Measurements from ENCODE around the gene TOMM40. TPM values are rescaled to one million over a fixed set of nuclear protein-coding genes. Genes with fewer than 3 reads are reported as not detected.

TOMM40 gene
- total and polyA plus RNA-seq, 2 of the 13 experiments (the other 11 are each of a cell fraction or from before 2014, with no cell fraction given): 72.0 to 110 TPM

- TF ChIP-seq, protein P1, sequence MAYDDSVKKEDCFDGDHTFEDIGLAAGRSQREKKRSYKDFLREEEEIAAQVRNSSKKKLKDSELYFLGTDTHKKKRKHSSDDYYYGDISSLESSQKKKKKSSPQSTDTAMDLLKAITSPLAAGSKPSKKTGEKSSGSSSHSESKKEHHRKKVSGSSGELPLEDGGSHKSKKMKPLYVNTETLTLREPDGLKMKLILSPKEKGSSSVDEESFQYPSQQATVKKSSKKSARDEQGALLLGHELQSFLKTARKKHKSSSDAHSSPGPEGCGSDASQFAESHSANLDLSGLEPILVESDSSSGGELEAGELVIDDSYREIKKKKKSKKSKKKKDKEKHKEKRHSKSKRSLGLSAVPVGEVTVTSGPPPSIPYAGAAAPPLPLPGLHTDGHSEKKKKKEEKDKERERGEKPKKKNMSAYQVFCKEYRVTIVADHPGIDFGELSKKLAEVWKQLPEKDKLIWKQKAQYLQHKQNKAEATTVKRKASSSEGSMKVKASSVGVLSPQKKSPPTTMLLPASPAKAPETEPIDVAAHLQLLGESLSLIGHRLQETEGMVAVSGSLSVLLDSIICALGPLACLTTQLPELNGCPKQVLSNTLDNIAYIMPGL (CRISPR knock-in tag; IDR thresholded peaks at IDR 0.05; ENCODE audit: borderline replicate concordance in 1 of 2, low read depth in 1 of 2): 0 out of 4 replicates have a peak, but pooled peaks of 1 of the 2 experiments have one; percentile 21
- TF ChIP-seq, protein P2, sequence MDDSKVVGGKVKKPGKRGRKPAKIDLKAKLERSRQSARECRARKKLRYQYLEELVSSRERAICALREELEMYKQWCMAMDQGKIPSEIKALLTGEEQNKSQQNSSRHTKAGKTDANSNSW (CRISPR knock-in tag; IDR thresholded peaks at IDR 0.05; ENCODE audit: borderline replicate concordance): no peak
- TF ChIP-seq ZKSCAN1 (IDR thresholded peaks at IDR 0.05; ENCODE audit: low read length) (no peak), E2F2 (CRISPR knock-in tag; IDR thresholded peaks at IDR 0.05; ENCODE audit: borderline replicate concordance) (no peak), ZNF530 (CRISPR knock-in tag; IDR thresholded peaks at IDR 0.05; ENCODE audit: low read depth) (no peak), PHF5A (CRISPR knock-in tag; IDR thresholded peaks at IDR 0.05; ENCODE audit: low read depth, unreplicated experiment) (no peak), ZNF510 (CRISPR knock-in tag; IDR thresholded peaks at IDR 0.05; ENCODE audit: low read depth) (no peak), RARG (CRISPR knock-in tag; IDR thresholded peaks at IDR 0.05; ENCODE audit: low read depth) (no peak), RELA (CRISPR knock-in tag; IDR thresholded peaks at IDR 0.05) (no peak), ZNF44 (CRISPR knock-in tag; IDR thresholded peaks at IDR 0.05) (no peak), TBX3 (IDR thresholded peaks at IDR 0.05; ENCODE audit: borderline replicate concordance) (no peak), ZNF644 (CRISPR knock-in tag; IDR thresholded peaks at IDR 0.05; ENCODE audit: low read depth) (no peak), NCOA5 (CRISPR knock-in tag; IDR thresholded peaks at IDR 0.05) (no peak), CBX5 (CRISPR knock-in tag; IDR thresholded peaks at IDR 0.05; ENCODE audit: borderline replicate concordance) (no peak), PPARG (CRISPR knock-in tag; conservative IDR thresholded peaks at IDR 0.05) (no peak), HOXD1 (CRISPR knock-in tag; IDR thresholded peaks at IDR 0.05) (no peak), ELF3 (CRISPR knock-in tag; IDR thresholded peaks at IDR 0.05) (no peak), ZNF780A (CRISPR knock-in tag; IDR thresholded peaks at IDR 0.05) (no peak), ZNF549 (CRISPR knock-in tag; IDR thresholded peaks at IDR 0.05) (no peak), JUNB (CRISPR knock-in tag; IDR thresholded peaks at IDR 0.05; ENCODE audit: borderline replicate concordance) (no peak)
- TF ChIP-seq, protein P3, sequence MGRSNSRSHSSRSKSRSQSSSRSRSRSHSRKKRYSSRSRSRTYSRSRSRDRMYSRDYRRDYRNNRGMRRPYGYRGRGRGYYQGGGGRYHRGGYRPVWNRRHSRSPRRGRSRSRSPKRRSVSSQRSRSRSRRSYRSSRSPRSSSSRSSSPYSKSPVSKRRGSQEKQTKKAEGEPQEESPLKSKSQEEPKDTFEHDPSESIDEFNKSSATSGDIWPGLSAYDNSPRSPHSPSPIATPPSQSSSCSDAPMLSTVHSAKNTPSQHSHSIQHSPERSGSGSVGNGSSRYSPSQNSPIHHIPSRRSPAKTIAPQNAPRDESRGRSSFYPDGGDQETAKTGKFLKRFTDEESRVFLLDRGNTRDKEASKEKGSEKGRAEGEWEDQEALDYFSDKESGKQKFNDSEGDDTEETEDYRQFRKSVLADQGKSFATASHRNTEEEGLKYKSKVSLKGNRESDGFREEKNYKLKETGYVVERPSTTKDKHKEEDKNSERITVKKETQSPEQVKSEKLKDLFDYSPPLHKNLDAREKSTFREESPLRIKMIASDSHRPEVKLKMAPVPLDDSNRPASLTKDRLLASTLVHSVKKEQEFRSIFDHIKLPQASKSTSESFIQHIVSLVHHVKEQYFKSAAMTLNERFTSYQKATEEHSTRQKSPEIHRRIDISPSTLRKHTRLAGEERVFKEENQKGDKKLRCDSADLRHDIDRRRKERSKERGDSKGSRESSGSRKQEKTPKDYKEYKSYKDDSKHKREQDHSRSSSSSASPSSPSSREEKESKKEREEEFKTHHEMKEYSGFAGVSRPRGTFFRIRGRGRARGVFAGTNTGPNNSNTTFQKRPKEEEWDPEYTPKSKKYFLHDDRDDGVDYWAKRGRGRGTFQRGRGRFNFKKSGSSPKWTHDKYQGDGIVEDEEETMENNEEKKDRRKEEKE (IDR thresholded peaks at IDR 0.05): no peak
- TF ChIP-seq, protein P4, sequence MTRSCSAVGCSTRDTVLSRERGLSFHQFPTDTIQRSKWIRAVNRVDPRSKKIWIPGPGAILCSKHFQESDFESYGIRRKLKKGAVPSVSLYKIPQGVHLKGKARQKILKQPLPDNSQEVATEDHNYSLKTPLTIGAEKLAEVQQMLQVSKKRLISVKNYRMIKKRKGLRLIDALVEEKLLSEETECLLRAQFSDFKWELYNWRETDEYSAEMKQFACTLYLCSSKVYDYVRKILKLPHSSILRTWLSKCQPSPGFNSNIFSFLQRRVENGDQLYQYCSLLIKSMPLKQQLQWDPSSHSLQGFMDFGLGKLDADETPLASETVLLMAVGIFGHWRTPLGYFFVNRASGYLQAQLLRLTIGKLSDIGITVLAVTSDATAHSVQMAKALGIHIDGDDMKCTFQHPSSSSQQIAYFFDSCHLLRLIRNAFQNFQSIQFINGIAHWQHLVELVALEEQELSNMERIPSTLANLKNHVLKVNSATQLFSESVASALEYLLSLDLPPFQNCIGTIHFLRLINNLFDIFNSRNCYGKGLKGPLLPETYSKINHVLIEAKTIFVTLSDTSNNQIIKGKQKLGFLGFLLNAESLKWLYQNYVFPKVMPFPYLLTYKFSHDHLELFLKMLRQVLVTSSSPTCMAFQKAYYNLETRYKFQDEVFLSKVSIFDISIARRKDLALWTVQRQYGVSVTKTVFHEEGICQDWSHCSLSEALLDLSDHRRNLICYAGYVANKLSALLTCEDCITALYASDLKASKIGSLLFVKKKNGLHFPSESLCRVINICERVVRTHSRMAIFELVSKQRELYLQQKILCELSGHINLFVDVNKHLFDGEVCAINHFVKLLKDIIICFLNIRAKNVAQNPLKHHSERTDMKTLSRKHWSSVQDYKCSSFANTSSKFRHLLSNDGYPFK (CRISPR knock-in tag; IDR thresholded peaks at IDR 0.05; ENCODE audit: borderline replicate concordance): no peak
These were observed 34.5 kb upstream of the TOMM40 start (continued) for GRCh38 chr19:44856421-44857083.

Data from HepG2 (cell line).